Measurements from ENCODE around the gene ANLN. TPM values are rescaled to one million over a fixed set of nuclear protein-coding genes. Genes with fewer than 3 reads are reported as not detected.

Gene ANLN
- total and polyA plus RNA-seq, 2 experiments from 2014 or later, result 26.9 to 66.7 TPM

DNA sequence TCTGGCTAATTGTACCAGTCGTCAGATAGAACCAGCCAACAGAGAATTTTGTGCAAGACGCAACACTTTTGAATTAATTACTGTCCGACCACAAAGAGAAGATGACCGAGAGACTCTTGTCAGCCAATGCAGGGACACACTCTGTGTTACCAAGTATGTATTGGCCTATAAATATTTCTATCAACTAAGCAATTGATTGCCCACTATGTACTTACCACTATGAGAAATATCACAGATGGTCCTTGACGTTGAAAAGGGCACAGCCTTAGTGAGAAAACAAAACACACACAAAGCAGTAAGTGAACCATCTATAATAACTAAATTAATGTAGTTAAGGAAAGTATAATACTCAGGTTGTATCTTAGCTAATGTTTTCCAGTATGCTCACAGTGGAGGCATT lies 60.0 kb downstream of the ANLN start:
- ATAC-seq (no peak), DNase-seq (ENCODE audit: low spot score) (no peak)
- Mint-ChIP-seq H3K4me1 (no peaks in the 10 kb centered on the region), H3K4me3 (no peak overlapping the region), H3K27ac (no peak overlapping the region), H3K27me3 (ENCODE audit: insufficient read depth, low read depth, poor library complexity) (no peaks in the 10 kb centered on the region), H3K36me3 (ENCODE audit: low read depth) (peaks cover 72% of the 10 kb centered on the region), H3K9me3 (no peaks in the 10 kb centered on the region)
- H3K4me1 ChIP-seq (ENCODE audit: insufficient read depth), result no peaks in the 10 kb centered on the region
- no peaks in the 10 kb centered on the region for H3K9me2 ChIP-seq (ENCODE audit: insufficient read depth)
- peaks cover 48% of the 10 kb centered on the region for H3K36me3 ChIP-seq (ENCODE audit: insufficient read depth)
- H3K79me2 ChIP-seq (replicated peaks; ENCODE audit: insufficient read depth), result no peaks in the 10 kb centered on the region
- TF ChIP-seq, protein P1, sequence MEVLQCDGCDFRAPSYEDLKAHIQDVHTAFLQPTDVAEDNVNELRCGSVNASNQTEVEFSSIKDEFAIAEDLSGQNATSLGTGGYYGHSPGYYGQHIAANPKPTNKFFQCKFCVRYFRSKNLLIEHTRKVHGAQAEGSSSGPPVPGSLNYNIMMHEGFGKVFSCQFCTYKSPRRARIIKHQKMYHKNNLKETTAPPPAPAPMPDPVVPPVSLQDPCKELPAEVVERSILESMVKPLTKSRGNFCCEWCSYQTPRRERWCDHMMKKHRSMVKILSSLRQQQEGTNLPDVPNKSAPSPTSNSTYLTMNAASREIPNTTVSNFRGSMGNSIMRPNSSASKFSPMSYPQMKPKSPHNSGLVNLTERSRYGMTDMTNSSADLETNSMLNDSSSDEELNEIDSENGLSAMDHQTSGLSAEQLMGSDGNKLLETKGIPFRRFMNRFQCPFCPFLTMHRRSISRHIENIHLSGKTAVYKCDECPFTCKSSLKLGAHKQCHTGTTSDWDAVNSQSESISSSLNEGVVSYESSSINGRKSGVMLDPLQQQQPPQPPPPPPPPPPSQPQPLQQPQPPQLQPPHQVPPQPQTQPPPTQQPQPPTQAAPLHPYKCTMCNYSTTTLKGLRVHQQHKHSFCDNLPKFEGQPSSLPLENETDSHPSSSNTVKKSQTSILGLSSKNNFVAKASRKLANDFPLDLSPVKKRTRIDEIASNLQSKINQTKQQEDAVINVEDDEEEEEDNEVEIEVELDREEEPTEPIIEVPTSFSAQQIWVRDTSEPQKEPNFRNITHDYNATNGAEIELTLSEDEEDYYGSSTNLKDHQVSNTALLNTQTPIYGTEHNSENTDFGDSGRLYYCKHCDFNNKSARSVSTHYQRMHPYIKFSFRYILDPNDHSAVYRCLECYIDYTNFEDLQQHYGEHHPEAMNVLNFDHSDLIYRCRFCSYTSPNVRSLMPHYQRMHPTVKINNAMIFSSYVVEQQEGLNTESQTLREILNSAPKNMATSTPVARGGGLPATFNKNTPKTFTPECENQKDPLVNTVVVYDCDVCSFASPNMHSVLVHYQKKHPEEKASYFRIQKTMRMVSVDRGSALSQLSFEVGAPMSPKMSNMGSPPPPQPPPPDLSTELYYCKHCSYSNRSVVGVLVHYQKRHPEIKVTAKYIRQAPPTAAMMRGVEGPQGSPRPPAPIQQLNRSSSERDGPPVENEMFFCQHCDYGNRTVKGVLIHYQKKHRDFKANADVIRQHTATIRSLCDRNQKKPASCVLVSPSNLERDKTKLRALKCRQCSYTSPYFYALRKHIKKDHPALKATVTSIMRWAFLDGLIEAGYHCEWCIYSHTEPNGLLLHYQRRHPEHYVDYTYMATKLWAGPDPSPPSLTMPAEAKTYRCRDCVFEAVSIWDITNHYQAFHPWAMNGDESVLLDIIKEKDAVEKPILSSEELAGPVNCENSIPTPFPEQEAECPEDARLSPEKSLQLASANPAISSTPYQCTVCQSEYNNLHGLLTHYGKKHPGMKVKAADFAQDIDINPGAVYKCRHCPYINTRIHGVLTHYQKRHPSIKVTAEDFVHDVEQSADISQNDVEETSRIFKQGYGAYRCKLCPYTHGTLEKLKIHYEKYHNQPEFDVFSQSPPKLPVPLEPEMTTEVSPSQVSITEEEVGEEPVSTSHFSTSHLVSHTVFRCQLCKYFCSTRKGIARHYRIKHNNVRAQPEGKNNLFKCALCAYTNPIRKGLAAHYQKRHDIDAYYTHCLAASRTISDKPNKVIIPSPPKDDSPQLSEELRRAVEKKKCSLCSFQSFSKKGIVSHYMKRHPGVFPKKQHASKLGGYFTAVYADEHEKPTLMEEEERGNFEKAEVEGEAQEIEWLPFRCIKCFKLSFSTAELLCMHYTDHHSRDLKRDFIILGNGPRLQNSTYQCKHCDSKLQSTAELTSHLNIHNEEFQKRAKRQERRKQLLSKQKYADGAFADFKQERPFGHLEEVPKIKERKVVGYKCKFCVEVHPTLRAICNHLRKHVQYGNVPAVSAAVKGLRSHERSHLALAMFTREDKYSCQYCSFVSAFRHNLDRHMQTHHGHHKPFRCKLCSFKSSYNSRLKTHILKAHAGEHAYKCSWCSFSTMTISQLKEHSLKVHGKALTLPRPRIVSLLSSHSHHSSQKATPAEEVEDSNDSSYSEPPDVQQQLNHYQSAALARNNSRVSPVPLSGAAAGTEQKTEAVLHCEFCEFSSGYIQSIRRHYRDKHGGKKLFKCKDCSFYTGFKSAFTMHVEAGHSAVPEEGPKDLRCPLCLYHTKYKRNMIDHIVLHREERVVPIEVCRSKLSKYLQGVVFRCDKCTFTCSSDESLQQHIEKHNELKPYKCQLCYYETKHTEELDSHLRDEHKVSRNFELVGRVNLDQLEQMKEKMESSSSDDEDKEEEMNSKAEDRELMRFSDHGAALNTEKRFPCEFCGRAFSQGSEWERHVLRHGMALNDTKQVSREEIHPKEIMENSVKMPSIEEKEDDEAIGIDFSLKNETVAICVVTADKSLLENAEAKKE (CRISPR knock-in tag; IDR thresholded peaks at IDR 0.05), result no peak
- TF ChIP-seq ZNF331 (CRISPR knock-in tag; IDR thresholded peaks at IDR 0.05; ENCODE audit: low read depth), result no peak
- TF ChIP-seq STAT1 (IDR thresholded peaks at IDR 0.05; ENCODE audit: unreplicated experiment), result no peak
- TF ChIP-seq JUNB (IDR thresholded peaks at IDR 0.05; ENCODE audit: unreplicated experiment), result no peak
- no peak for TF ChIP-seq EZH2 (IDR thresholded peaks at IDR 0.05; ENCODE audit: low read depth, unreplicated experiment)
- no peaks in the 10 kb centered on the region for H3F3A ChIP-seq (replicated peaks; ENCODE audit: low read depth)
- H2AFZ ChIP-seq, result no peak overlapping the region
- no peak overlapping the region for H3K4me2 ChIP-seq
- no peaks in the 10 kb centered on the region for H4K20me1 ChIP-seq (replicated peaks; ENCODE audit: insufficient read depth)
- H3K27ac ChIP-seq (ENCODE audit: low read depth), result no peak overlapping the region
- no peaks in the 10 kb centered on the region for H3K27me3 ChIP-seq (ENCODE audit: insufficient read depth)
- H3K4me3 ChIP-seq, result no peak overlapping the region

DNA sequence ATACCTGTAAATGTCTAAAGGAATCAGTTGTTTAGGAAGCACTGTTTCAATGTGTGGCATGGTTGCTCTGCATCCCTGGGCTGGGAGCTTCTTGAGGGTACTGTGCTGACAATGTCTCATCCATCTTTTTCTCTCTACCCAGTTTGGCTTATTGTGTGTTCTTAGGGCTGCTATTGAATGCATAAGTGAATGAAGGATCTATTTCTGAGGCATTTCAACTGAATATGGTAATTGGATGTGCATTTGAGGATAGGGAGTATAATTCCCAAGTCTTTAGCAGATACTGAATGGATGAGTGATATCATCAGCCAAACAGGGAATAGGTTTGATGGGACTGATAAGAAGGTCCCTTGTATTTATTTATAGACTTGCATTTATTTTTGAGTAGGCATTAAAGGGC lies 64.1 kb downstream of the ANLN start:
- Histone ChIP-seq H3K4me1 (ENCODE audit: insufficient read depth) (no peaks in the 10 kb centered on the region), H2AFZ (no peak overlapping the region), H3K4me2 (no peak overlapping the region), H3K36me3 (ENCODE audit: insufficient read depth) (peaks cover 40% of the 10 kb centered on the region), H3K9me2 (ENCODE audit: insufficient read depth) (no peaks in the 10 kb centered on the region), H4K20me1 (replicated peaks; ENCODE audit: insufficient read depth) (no peaks in the 10 kb centered on the region), H3K79me2 (replicated peaks; ENCODE audit: insufficient read depth) (no peaks in the 10 kb centered on the region), H3K27me3 (ENCODE audit: insufficient read depth) (no peaks in the 10 kb centered on the region), H3F3A (replicated peaks; ENCODE audit: low read depth) (no peaks in the 10 kb centered on the region), H3K27ac (ENCODE audit: low read depth) (no peak overlapping the region), H3K4me3 (no peak overlapping the region)
- no peaks in the 10 kb centered on the region for H3K4me1 Mint-ChIP-seq
- H3K27ac Mint-ChIP-seq, result no peak overlapping the region
- no peaks in the 10 kb centered on the region for H3K27me3 Mint-ChIP-seq (ENCODE audit: insufficient read depth, low read depth, poor library complexity)
- H3K9me3 Mint-ChIP-seq, result no peaks in the 10 kb centered on the region
- H3K4me3 Mint-ChIP-seq, result no peak overlapping the region
- DNase-seq (ENCODE audit: low spot score), result no peak
- ATAC-seq, result no peak
- H3K36me3 Mint-ChIP-seq (ENCODE audit: low read depth), result peaks cover 46% of the 10 kb centered on the region
- no peak for TF ChIP-seq STAT1 (IDR thresholded peaks at IDR 0.05; ENCODE audit: unreplicated experiment)
- TF ChIP-seq EZH2phosphoT487 (IDR thresholded peaks at IDR 0.05; ENCODE audit: unreplicated experiment), result no peak
- TF ChIP-seq CREB1 (CRISPR knock-in tag; IDR thresholded peaks at IDR 0.05; ENCODE audit: low read depth), result no peak
- no peak for TF ChIP-seq POLR2AphosphoS5 (IDR thresholded peaks at IDR 0.05; ENCODE audit: low read depth)
- no peak for TF ChIP-seq EZH2 (IDR thresholded peaks at IDR 0.05; ENCODE audit: low read depth, unreplicated experiment)
- no peak for TF ChIP-seq JUNB (IDR thresholded peaks at IDR 0.05; ENCODE audit: unreplicated experiment)
- TF ChIP-seq, protein P2, sequence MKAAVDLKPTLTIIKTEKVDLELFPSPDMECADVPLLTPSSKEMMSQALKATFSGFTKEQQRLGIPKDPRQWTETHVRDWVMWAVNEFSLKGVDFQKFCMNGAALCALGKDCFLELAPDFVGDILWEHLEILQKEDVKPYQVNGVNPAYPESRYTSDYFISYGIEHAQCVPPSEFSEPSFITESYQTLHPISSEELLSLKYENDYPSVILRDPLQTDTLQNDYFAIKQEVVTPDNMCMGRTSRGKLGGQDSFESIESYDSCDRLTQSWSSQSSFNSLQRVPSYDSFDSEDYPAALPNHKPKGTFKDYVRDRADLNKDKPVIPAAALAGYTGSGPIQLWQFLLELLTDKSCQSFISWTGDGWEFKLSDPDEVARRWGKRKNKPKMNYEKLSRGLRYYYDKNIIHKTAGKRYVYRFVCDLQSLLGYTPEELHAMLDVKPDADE (IDR thresholded peaks at IDR 0.05), result no peak
- no peak for TF ChIP-seq NANOG (IDR thresholded peaks at IDR 0.05; ENCODE audit: borderline replicate concordance)
- TF ChIP-seq ZNF331 (CRISPR knock-in tag; IDR thresholded peaks at IDR 0.05; ENCODE audit: low read depth), result no peak
